Mucosa of stomach (tissue), 1 donor: Measurements from ENCODE around the gene LSM14A.
A peak's percentile ranks its signal among the peaks of the same experiment; 100 is the strongest.
"Not testable (repeated sequence)": the region's sequence is repeated elsewhere in the genome, so short reads cannot be mapped to it uniquely, and the experiment has no call there.

Experiments
- H3K27me3 ChIP-seq: one replicate; pipeline ENCODE4 v1.7.0; 2013; ENCODE audit warnings: mild to moderate bottlenecking, low read length; ENCODE audit not compliant: control insufficient read depth, insufficient read depth
- H3K36me3 ChIP-seq: one replicate; pipeline ENCODE4 v1.7.0; 2013; ENCODE audit warnings: low read length; ENCODE audit not compliant: control insufficient read depth, insufficient read depth
- H3K4me1 ChIP-seq: one replicate; pipeline ENCODE4 v1.7.0; 2013; ENCODE audit warnings: mild to moderate bottlenecking, low read length; ENCODE audit not compliant: control insufficient read depth, insufficient read depth
- H3K4me3 ChIP-seq: one replicate; pipeline ENCODE4 v1.7.0; 2013; ENCODE audit warnings: low read length
- H3K9ac ChIP-seq: one replicate; pipeline ENCODE4 v1.7.0; 2013; ENCODE audit warnings: mild to moderate bottlenecking, low read length, moderate library complexity
- H3K9me3 ChIP-seq: one replicate; pipeline ENCODE4 v1.7.0; 2013; ENCODE audit warnings: mild to moderate bottlenecking, low read length, moderate library complexity; ENCODE audit not compliant: control insufficient read depth
- donor health status: Pancreatic carcinoma.

LSM14A gene

GRCh38 chr19:34171877-34172660, at the start of gene LSM14A:
Gene LSM14A, plus strand, starts transcription at chr19:34172504. Its CDS starts 139 bp downstream, at chr19:34172643.
- peak within 1 kb of the TSS; percentile 94 for H3K9ac ChIP-seq
- H3K27me3 ChIP-seq = no peaks in the 10 kb centered on the region
- H3K36me3 ChIP-seq = no peaks in the 10 kb centered on the region
- H3K4me3 ChIP-seq = peak within 1 kb of the TSS; percentile 66
- no peaks in the 10 kb centered on the region for H3K9me3 ChIP-seq
- H3K4me1 ChIP-seq = peaks cover 7% of the 10 kb centered on the region

- Histone ChIP-seq H3K4me3 (no peak overlapping the region), H3K27me3 (no peaks in the 10 kb centered on the region), H3K9me3 (no peaks in the 10 kb centered on the region), H3K36me3 (no peaks in the 10 kb centered on the region), H3K4me1 (no peaks in the 10 kb centered on the region), H3K9ac (no peak overlapping the region)
Observed at GRCh38 chr19:34124828-34125227, 47.5 kb upstream of the LSM14A start.

GRCh38 chr19:34126966-34127365, 45.3 kb upstream of the LSM14A start:
- H3K9ac ChIP-seq = no peak overlapping the region
- no peaks in the 10 kb centered on the region for H3K4me1 ChIP-seq
- no peaks in the 10 kb centered on the region for H3K36me3 ChIP-seq
- H3K27me3 ChIP-seq = no peaks in the 10 kb centered on the region
- no peaks in the 10 kb centered on the region for H3K9me3 ChIP-seq
- H3K4me3 ChIP-seq = no peak overlapping the region

GRCh38 chr19:34127684-34128189, 44.6 kb upstream of the LSM14A start:
- Histone ChIP-seq H3K4me3 (no peak overlapping the region), H3K9ac (no peak overlapping the region), H3K4me1 (no peaks in the 10 kb centered on the region), H3K27me3 (no peaks in the 10 kb centered on the region), H3K36me3 (no peaks in the 10 kb centered on the region), H3K9me3 (no peaks in the 10 kb centered on the region)

- Histone ChIP-seq H3K4me3 (no peak overlapping the region), H3K9ac (no peak overlapping the region), H3K4me1 (no peaks in the 10 kb centered on the region), H3K27me3 (no peaks in the 10 kb centered on the region), H3K36me3 (no peaks in the 10 kb centered on the region), H3K9me3 (no peaks in the 10 kb centered on the region)
Observed at GRCh38 chr19:34128558-34129250, 43.6 kb upstream of the LSM14A start.

- Histone ChIP-seq H3K9ac (no peak overlapping the region), H3K36me3 (no peaks in the 10 kb centered on the region), H3K27me3 (no peaks in the 10 kb centered on the region), H3K9me3 (no peaks in the 10 kb centered on the region), H3K4me1 (peaks cover 4% of the 10 kb centered on the region), H3K4me3 (no peak overlapping the region)
Observed at GRCh38 chr19:34131100-34131499, 41.2 kb upstream of the LSM14A start.

GRCh38 chr19:34132145-34132544, 40.2 kb upstream of the LSM14A start:
- not testable (repeated sequence) for H3K4me3 ChIP-seq, H3K4me1 ChIP-seq, H3K27me3 ChIP-seq, H3K36me3 ChIP-seq, H3K9ac ChIP-seq, H3K9me3 ChIP-seq

GRCh38 chr19:34132706-34133105, 39.6 kb upstream of the LSM14A start:
- H3K27me3 ChIP-seq, H3K4me3 ChIP-seq, H3K9me3 ChIP-seq, H3K36me3 ChIP-seq, H3K9ac ChIP-seq, H3K4me1 ChIP-seq: not testable (repeated sequence)

- Histone ChIP-seq H3K4me3 (peak overlapping the region; percentile 92), H3K9ac (peak overlapping the region; percentile 80), H3K36me3 (no peaks in the 10 kb centered on the region), H3K27me3 (no peaks in the 10 kb centered on the region), H3K9me3 (no peaks in the 10 kb centered on the region), H3K4me1 (peaks cover 4% of the 10 kb centered on the region)
Observed at GRCh38 chr19:34134190-34135053, 37.9 kb upstream of the LSM14A start.

- peak overlapping the region; percentile 80 for H3K9ac ChIP-seq
- H3K9me3 ChIP-seq = no peaks in the 10 kb centered on the region
- no peaks in the 10 kb centered on the region for H3K27me3 ChIP-seq
- H3K4me1 ChIP-seq = peaks cover 4% of the 10 kb centered on the region
- no peaks in the 10 kb centered on the region for H3K36me3 ChIP-seq
- peak overlapping the region; percentile 92 for H3K4me3 ChIP-seq
Observed at GRCh38 chr19:34135054-34135800, 37.1 kb upstream of the LSM14A start.

GRCh38 chr19:34135821-34136611, 36.3 kb upstream of the LSM14A start:
- no peak overlapping the region for H3K9ac ChIP-seq
- no peaks in the 10 kb centered on the region for H3K27me3 ChIP-seq
- no peaks in the 10 kb centered on the region for H3K36me3 ChIP-seq
- H3K4me1 ChIP-seq = peaks cover 4% of the 10 kb centered on the region
- H3K9me3 ChIP-seq = no peaks in the 10 kb centered on the region
- no peak overlapping the region for H3K4me3 ChIP-seq
